Measurements from ENCODE around the gene TBC1D23.

Gene TBC1D23

GRCh38 chr3:100306695-100307094 is 45.9 kb downstream of the TBC1D23 start:
- TF ChIP-seq ZNF175 (tag by site-specific recombination; IDR thresholded peaks at IDR 0.05), result no peak
- no peak for TF ChIP-seq IKZF3 (tag by site-specific recombination; IDR thresholded peaks at IDR 0.05)
- no peak for TF ChIP-seq ZNF580 (tag by site-specific recombination; IDR thresholded peaks at IDR 0.05)
- TF ChIP-seq ZNF398 (tag by site-specific recombination; IDR thresholded peaks at IDR 0.05), result no peak
- Histone ChIP-seq H3K4me3 (ENCODE audit: low read depth, low read length) (no peak overlapping the region), H3K9me3 (ENCODE audit: control insufficient read depth, insufficient read depth, low read depth, low read length) (no peaks in the 10 kb centered on the region), H3K4me1 (ENCODE audit: control insufficient read depth, insufficient read depth, low read length) (no peaks in the 10 kb centered on the region), H3K36me3 (ENCODE audit: control insufficient read depth in 2 of 2, insufficient read depth in 1 of 2, low read length in 2 of 2) (peaks cover 0 to 35% of the 10 kb centered on the region in 2 experiments; a peak in 2 of 3 replicates), H3K27ac (ENCODE audit: extremely low read depth, low read depth, low read length) (no peak overlapping the region)
- ChIA-PET POLR2A (no interaction called here), CTCF (no interaction called here)

GRCh38 chr3:100310355-100310965 is 49.7 kb downstream of the TBC1D23 start:
- Histone ChIP-seq H3K36me3 (ENCODE audit: control insufficient read depth in 2 of 2, insufficient read depth in 1 of 2, low read length in 2 of 2) (peaks cover 0 to 24% of the 10 kb centered on the region in 2 experiments; a peak in 2 of 3 replicates), H3K9me3 (ENCODE audit: control insufficient read depth, insufficient read depth, low read depth, low read length) (no peaks in the 10 kb centered on the region), H3K4me3 (ENCODE audit: low read depth, low read length) (no peak overlapping the region), H3K27ac (ENCODE audit: extremely low read depth, low read depth, low read length) (no peak overlapping the region), H3K4me1 (ENCODE audit: control insufficient read depth, insufficient read depth, low read length) (no peaks in the 10 kb centered on the region)
- POLR2A ChIA-PET, result no interaction called here
- CTCF ChIA-PET, result interaction anchor here (1.2 kb wide), 1 partner anchor 12 kb away, joined by 3 read pairs; no protein-coding TSS in a partner anchor
- TF ChIP-seq ZNF324 (tag by site-specific recombination; IDR thresholded peaks at IDR 0.05) (no peak), KLF17 (tag by site-specific recombination; IDR thresholded peaks at IDR 0.05) (no peak), PRDM6 (tag by site-specific recombination; IDR thresholded peaks at IDR 0.05) (peak; percentile 50; the same call in 1 of the 2 replicates), TCF7L2 (IDR thresholded peaks at IDR 0.05; ENCODE audit: borderline replicate concordance, low read depth, low read length) (no peak), ZNF140 (tag by site-specific recombination; IDR thresholded peaks at IDR 0.05) (no peak), ZNF792 (tag by site-specific recombination; IDR thresholded peaks at IDR 0.05) (no peak)

GRCh38 chr3:100311011-100311410 is 50.2 kb downstream of the TBC1D23 start:
- H3K4me1 ChIP-seq (ENCODE audit: control insufficient read depth, insufficient read depth, low read length), result no peaks in the 10 kb centered on the region
- no peak overlapping the region for H3K27ac ChIP-seq (ENCODE audit: extremely low read depth, low read depth, low read length)
- no peaks in the 10 kb centered on the region for H3K9me3 ChIP-seq (ENCODE audit: control insufficient read depth, insufficient read depth, low read depth, low read length)
- H3K36me3 ChIP-seq (ENCODE audit: control insufficient read depth in 2 of 2, insufficient read depth in 1 of 2, low read length in 2 of 2), result peaks cover 0 to 23% of the 10 kb centered on the region in 2 experiments; a peak in 2 of 3 replicates
- ChIA-PET CTCF (interaction anchor here (1.2 kb wide), 1 partner anchor 13 kb away, joined by 3 read pairs; no protein-coding TSS in a partner anchor), POLR2A (no interaction called here)
- H3K4me3 ChIP-seq (ENCODE audit: low read depth, low read length), result no peak overlapping the region
- TF ChIP-seq IKZF3 (tag by site-specific recombination; IDR thresholded peaks at IDR 0.05), result no peak
- TF ChIP-seq ZNF610 (tag by site-specific recombination; IDR thresholded peaks at IDR 0.05; ENCODE audit: borderline replicate concordance), result no peak
- TF ChIP-seq ZNF311 (tag by site-specific recombination; IDR thresholded peaks at IDR 0.05; ENCODE audit: borderline replicate concordance), result no peak
- TF ChIP-seq ZNF423 (tag by site-specific recombination; IDR thresholded peaks at IDR 0.05), result no peak
- no peak for TF ChIP-seq ZNF214 (tag by site-specific recombination; IDR thresholded peaks at IDR 0.05; ENCODE audit: borderline replicate concordance)
- no peak for TF ChIP-seq GLIS2 (tag by site-specific recombination; IDR thresholded peaks at IDR 0.05)
- TF ChIP-seq ZNF600 (tag by site-specific recombination; IDR thresholded peaks at IDR 0.05), result no peak
- no peak for TF ChIP-seq MEIS1 (CRISPR knock-in tag; IDR thresholded peaks at IDR 0.05; ENCODE audit: borderline replicate concordance)
- TF ChIP-seq ZNF133 (tag by site-specific recombination; IDR thresholded peaks at IDR 0.05), result no peak
- TF ChIP-seq ZNF837 (tag by site-specific recombination; IDR thresholded peaks at IDR 0.05), result no peak
- TF ChIP-seq ZNF121 (tag by site-specific recombination; IDR thresholded peaks at IDR 0.05), result no peak
- no peak for TF ChIP-seq ATF2 (tag by site-specific recombination; IDR thresholded peaks at IDR 0.05; ENCODE audit: low read depth)
- TF ChIP-seq ZNF48 (tag by site-specific recombination; IDR thresholded peaks at IDR 0.05), result no peak
- TF ChIP-seq MZF1 (tag by site-specific recombination; IDR thresholded peaks at IDR 0.05; ENCODE audit: borderline replicate concordance), result no peak
- no peak for TF ChIP-seq ZNF639 (tag by site-specific recombination; IDR thresholded peaks at IDR 0.05)
